C1 segment of cervical spinal cord (tissue), 14 donors: ENCODE data around the gene PRTFDC1.
A peak's percentile ranks its signal among the peaks of the same experiment; 100 is the strongest.

ENCODE experiments used
- DNase-seq, 14 donors: peaks; one replicate each; lab custom pipeline; 2025; lab: John Stamatoyannopoulos, UW

The PRTFDC1 gene

GRCh38 chr10:24908793-24909423 lies 43.5 kb downstream of the PRTFDC1 start:
- DNase-seq, result no peak

- no peak for DNase-seq
Observed at GRCh38 chr10:24907956-24908355, 44.5 kb downstream of the PRTFDC1 start.

- DNase-seq, result no peak
Observed at GRCh38 chr10:24906372-24906771, 46.0 kb downstream of the PRTFDC1 start.

GRCh38 chr10:24904824-24905223 lies 47.6 kb downstream of the PRTFDC1 start:
- no peak for DNase-seq

GRCh38 chr10:24902400-24902728 lies 50.0 kb downstream of the PRTFDC1 start:
- no peak for DNase-seq

GRCh38 chr10:24901686-24902399 lies 50.6 kb downstream of the PRTFDC1 start:
- peak in 6 of 14 donors; percentile 14 to 72 (median 34) for DNase-seq

- DNase-seq, result no peak
Observed at GRCh38 chr10:24900888-24901685, 51.3 kb downstream of the PRTFDC1 start.

GRCh38 chr10:24899571-24899970 lies 52.8 kb downstream of the PRTFDC1 start:
- DNase-seq, result no peak

- DNase-seq, result no peak
Observed at GRCh38 chr10:24898501-24898900, 53.9 kb downstream of the PRTFDC1 start.

- no peak for DNase-seq
Observed at GRCh38 chr10:24897326-24897926, 55.0 kb downstream of the PRTFDC1 start.

GRCh38 chr10:24894728-24895127 lies 57.7 kb downstream of the PRTFDC1 start:
- DNase-seq, result no peak

- no peak for DNase-seq
Observed at GRCh38 chr10:24894309-24894708, 58.1 kb downstream of the PRTFDC1 start.

- DNase-seq, result no peak
Observed at GRCh38 chr10:24893127-24893526, 59.3 kb downstream of the PRTFDC1 start.

- DNase-seq, result no peak
Observed at GRCh38 chr10:24891823-24892222, 60.6 kb downstream of the PRTFDC1 start.

GRCh38 chr10:24889639-24890038 lies 62.8 kb downstream of the PRTFDC1 start:
- DNase-seq, result no peak

- DNase-seq, result no peak
Observed at GRCh38 chr10:24887855-24888231, 64.6 kb downstream of the PRTFDC1 start.

GRCh38 chr10:24886290-24886680 lies 66.1 kb downstream of the PRTFDC1 start:
- no peak for DNase-seq

GRCh38 chr10:24885551-24886289 lies 66.7 kb downstream of the PRTFDC1 start:
- no peak for DNase-seq

GRCh38 chr10:24884793-24885192 lies 67.6 kb downstream of the PRTFDC1 start:
- DNase-seq, result no peak

- no peak for DNase-seq
Observed at GRCh38 chr10:24884316-24884715, 68.1 kb downstream of the PRTFDC1 start.

GRCh38 chr10:24883176-24883575 lies 69.2 kb downstream of the PRTFDC1 start:
- DNase-seq, result no peak
